ENCODE measurements around the gene PHC2. TPM values are rescaled to one million over a fixed set of nuclear protein-coding genes. Genes with fewer than 3 reads are reported as not detected.

Gene PHC2
- total RNA-seq, 1 donor from 2014 or later = 222 TPM

- Histone ChIP-seq H3K4me1 (peaks cover 5 to 17% of the 10 kb centered on the region in 2 donors), H3K27me3 (no peaks in the 10 kb centered on the region), H3K4me3 (no peak overlapping the region), H3K27ac (no peak overlapping the region), H3K36me3 (no peaks in the 10 kb centered on the region), H3K9me3 (no peaks in the 10 kb centered on the region)
- TF ChIP-seq CTCF (IDR thresholded peaks at IDR 0.05) = no peak
- no peak for DNase-seq (ENCODE audit: low spot score in 2 of 2)
- intact Hi-C loops (cut with DNase I) = no loop called here
These were observed 34.4 kb upstream of the PHC2 start for GRCh38 chr1:33465316-33465715.

DNA sequence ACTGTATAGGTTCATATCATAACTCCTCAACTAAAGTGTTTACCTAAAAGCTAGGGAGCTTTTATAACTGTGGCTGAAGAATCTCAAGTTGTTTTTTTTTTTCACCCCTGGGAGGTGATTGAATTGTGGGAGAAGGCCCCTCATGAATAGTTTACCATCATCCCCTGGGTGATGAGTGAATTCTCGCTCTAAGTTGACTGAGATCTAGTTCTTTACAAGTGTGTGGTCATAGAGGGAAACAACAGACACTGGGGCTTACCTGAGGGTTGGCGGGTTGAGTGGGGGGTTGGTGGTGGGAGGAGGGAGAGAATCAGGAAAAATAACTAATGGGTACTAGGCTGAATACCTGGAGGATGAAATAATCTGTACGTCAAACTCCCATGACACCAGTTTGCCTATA lies 33.7 kb upstream of the PHC2 start:
- TF ChIP-seq CTCF (IDR thresholded peaks at IDR 0.05) = no peak
- Histone ChIP-seq H3K9me3 (no peaks in the 10 kb centered on the region), H3K36me3 (no peaks in the 10 kb centered on the region), H3K4me1 (peaks cover 5 to 23% of the 10 kb centered on the region in 2 donors), H3K27ac (no peak overlapping the region), H3K4me3 (no peak overlapping the region), H3K27me3 (no peaks in the 10 kb centered on the region)
- intact Hi-C loops (cut with DNase I) = no loop called here
- DNase-seq (ENCODE audit: low spot score in 2 of 2) = no peak

- Histone ChIP-seq H3K36me3 (no peaks in the 10 kb centered on the region), H3K27me3 (no peaks in the 10 kb centered on the region), H3K9me3 (no peaks in the 10 kb centered on the region), H3K4me1 (peaks cover 5 to 34% of the 10 kb centered on the region in 2 donors), H3K4me3 (no peak overlapping the region), H3K27ac (peak overlapping the region in 1 of 2 donors; percentile 2)
- DNase-seq (ENCODE audit: low spot score in 2 of 2) = no peak
- intact Hi-C loops (cut with DNase I) = no loop called here
- TF ChIP-seq CTCF (IDR thresholded peaks at IDR 0.05) = no peak
These were observed 31.7 kb upstream of the PHC2 start for GRCh38 chr1:33462405-33463164.

DNA sequence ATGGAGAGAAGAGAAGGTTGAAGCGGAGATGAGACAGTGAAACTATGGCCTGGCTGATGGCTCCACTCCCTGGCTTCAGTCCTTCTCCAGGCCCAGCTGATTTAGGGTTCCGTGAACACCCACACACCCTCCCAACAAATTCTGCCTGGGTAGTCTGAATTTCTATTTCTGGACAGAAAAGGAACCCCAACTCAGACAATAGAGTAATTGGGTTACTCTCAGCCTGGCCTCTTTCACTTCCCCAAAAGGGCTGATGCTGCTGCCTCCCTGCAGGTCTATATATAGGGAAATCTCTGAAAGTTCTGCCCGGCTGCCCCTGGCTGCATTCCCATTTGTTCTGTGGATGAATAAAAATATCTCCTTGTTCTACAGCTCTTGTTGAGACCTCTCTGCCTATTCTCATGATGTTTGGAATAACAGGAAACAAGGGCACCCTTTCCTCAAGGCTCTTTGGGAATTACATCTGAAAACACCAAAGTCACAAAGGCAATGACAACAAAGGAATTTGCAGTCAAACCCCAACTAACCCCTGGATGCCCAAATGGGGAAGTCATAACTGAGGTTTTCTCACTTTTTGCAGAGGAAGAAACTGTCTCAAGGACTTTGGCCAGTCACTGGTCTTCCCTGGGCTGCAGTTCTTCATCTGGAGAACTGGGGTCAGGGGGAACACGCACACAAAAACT lies 30.2 kb upstream of the PHC2 start:
- intact Hi-C loops (cut with DNase I) = no loop called here
- DNase-seq (ENCODE audit: low spot score in 2 of 2) = peak in 1 of 2 donors; percentile 81
- H3K4me1 ChIP-seq = peaks cover 8 to 39% of the 10 kb centered on the region in 2 donors
- H3K27ac ChIP-seq = peak overlapping the region; percentile 91 to 93
- TF ChIP-seq CTCF (IDR thresholded peaks at IDR 0.05) = no peak
- no peak overlapping the region for H3K4me3 ChIP-seq
- H3K36me3 ChIP-seq = no peaks in the 10 kb centered on the region
- no peaks in the 10 kb centered on the region for H3K27me3 ChIP-seq
- H3K9me3 ChIP-seq = no peaks in the 10 kb centered on the region

- intact Hi-C loops (cut with DNase I) = no loop called here
- TF ChIP-seq CTCF (IDR thresholded peaks at IDR 0.05) = no peak
These were observed 29.2 kb upstream of the PHC2 start for GRCh38 chr1:33460144-33460543.

More at GRCh38 chr1:33460144-33460543, 29.2 kb upstream of the PHC2 start:
- Histone ChIP-seq H3K27me3 (no peaks in the 10 kb centered on the region), H3K9me3 (no peaks in the 10 kb centered on the region), H3K4me1 (peaks cover 11 to 46% of the 10 kb centered on the region in 2 donors), H3K36me3 (no peaks in the 10 kb centered on the region), H3K27ac (peak overlapping the region; percentile 91 to 93), H3K4me3 (no peak overlapping the region)
- DNase-seq (ENCODE audit: low spot score in 2 of 2) = no peak

Data from ascending aorta (tissue), 2 donors.